Measurements from ENCODE around the gene SIRPG. TPM values are rescaled to one million over a fixed set of nuclear protein-coding genes. Genes with fewer than 3 reads are reported as not detected.

The SIRPG gene
- total RNA-seq, 4 donors from 2014 or later: not detected

DNA sequence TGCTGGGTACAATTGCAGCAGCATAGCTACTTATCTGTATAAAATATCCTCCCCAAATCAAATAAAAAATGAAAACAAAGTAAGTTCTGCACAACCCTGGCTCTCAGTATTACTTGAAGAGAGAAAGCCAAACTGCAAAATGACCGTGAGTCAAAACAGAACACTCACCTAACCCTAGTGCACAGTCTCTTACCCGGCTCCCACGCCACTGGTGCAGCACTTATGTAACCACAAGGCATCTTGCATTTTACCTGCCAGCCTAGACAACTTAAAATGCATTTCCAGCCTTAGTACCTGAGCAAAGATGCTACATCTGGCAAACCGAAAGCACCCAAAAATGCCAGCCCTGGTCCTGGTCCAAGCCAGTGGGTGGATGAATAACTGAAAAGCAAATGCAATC lies 25.4 kb downstream of the SIRPG start:
- TF ChIP-seq CTCF (IDR thresholded peaks at IDR 0.05; ENCODE audit: low read depth): no peak

DNA sequence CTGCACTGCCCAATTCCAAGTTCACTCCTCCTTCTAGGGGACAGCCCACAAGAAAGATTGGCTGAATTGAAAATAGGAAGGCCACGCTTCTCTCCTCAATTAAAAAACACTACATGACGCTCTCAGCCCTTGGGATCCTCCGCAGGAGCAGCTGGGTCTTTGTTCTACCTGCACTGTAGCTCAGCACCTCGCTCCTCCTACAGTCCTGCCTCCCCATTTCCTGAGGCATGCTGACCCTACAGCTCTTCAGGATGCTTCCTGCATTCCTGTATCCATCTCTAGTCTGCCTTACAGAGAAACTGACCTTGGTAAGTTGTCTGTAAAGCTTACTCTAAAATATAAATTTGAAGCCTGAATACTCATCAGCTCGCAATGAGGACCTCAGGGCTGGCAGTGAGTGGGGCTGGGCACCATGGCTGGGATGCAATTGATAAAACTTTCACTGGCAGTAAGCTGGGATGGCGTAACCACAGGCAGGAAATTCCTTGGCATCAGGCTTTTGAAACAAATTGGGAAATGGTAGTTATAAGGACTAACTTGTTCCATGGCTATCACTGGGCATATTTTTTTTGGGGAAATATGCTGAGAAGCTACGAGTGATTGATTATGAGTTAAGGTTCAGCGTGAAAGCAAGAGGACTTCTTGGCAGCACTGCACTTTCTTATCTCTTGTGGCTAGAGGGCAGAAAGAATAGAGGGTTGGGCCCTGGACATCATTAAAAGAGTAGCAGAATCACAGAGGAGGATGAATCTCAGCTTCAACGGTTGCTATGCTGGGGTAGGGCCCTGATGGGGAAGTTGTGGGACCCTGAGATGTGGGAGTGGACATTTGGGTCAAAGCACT lies 26.0 kb downstream of the SIRPG start:
- no peak for TF ChIP-seq CTCF (IDR thresholded peaks at IDR 0.05; ENCODE audit: low read depth)

GRCh38 chr20:1630186-1630585 lies 27.4 kb downstream of the SIRPG start:
- TF ChIP-seq CTCF (IDR thresholded peaks at IDR 0.05; ENCODE audit: low read depth): no peak

GRCh38 chr20:1629321-1629720 lies 28.3 kb downstream of the SIRPG start:
- no peak for TF ChIP-seq CTCF (IDR thresholded peaks at IDR 0.05; ENCODE audit: low read depth)

- no peak for TF ChIP-seq CTCF (IDR thresholded peaks at IDR 0.05; ENCODE audit: low read depth)
These were observed 29.0 kb downstream of the SIRPG start for GRCh38 chr20:1628621-1629020.

DNA sequence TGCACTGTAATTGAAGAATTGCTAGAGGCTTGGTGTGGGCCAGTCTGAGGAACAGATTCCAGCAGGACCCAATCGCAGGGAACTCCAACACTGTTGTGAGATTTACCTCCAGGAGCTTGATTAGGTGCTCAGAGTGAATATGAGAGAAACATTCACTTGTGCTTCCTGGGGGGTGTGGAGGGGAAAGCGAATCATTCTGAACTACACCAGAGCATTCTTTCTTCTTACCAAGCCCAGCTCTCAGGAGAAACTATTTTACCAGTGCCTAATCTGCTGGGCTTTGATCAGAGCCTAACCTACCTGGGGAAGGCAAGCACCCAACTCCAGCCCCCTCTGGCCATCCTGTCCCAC lies 30.4 kb downstream of the SIRPG start:
- no peak for TF ChIP-seq CTCF (IDR thresholded peaks at IDR 0.05; ENCODE audit: low read depth)

GRCh38 chr20:1626528-1627199 lies 30.9 kb downstream of the SIRPG start:
- TF ChIP-seq CTCF (IDR thresholded peaks at IDR 0.05; ENCODE audit: low read depth): no peak

Data from subcutaneous adipose tissue (tissue), 4 donors.